ENCODE data around the gene ABR.

DNA sequence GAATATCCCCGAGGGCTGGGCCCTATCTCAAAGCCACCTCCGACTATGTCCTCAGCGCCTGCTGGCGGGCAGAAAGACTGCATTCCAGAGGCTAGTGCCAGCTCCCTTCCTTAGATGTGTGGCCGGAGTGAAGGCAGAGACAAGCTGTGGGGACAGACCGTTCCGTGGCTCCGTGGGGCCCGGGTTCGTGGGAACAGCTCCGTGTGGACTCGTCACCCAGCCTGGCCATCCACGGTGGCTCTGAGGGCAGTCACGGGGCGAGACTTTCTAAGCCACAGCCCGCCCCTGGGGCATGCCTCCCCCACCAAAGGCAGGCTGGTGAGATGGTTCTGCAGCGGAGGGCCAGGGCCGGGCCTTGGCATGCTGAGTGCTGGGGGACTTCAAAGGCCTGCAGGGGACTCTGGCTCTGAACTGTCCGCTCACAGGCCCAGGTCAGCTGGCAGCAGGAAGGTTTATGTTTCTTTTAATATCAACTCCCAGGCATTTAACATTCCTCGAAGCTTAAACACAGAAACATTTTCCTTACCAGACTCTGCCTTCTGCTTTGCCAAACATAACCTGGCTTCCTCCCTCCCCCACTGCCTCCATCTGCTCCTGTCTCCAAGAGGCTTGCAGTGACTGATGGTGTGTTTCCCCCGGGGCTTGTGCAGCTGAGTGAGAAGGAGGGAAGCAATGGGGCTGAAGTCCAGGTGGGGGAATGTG is 132.5 kb downstream of the ABR start:
- no peak for TF ChIP-seq POLR2A (IDR thresholded peaks at IDR 0.05)
- TF ChIP-seq, protein P1, sequence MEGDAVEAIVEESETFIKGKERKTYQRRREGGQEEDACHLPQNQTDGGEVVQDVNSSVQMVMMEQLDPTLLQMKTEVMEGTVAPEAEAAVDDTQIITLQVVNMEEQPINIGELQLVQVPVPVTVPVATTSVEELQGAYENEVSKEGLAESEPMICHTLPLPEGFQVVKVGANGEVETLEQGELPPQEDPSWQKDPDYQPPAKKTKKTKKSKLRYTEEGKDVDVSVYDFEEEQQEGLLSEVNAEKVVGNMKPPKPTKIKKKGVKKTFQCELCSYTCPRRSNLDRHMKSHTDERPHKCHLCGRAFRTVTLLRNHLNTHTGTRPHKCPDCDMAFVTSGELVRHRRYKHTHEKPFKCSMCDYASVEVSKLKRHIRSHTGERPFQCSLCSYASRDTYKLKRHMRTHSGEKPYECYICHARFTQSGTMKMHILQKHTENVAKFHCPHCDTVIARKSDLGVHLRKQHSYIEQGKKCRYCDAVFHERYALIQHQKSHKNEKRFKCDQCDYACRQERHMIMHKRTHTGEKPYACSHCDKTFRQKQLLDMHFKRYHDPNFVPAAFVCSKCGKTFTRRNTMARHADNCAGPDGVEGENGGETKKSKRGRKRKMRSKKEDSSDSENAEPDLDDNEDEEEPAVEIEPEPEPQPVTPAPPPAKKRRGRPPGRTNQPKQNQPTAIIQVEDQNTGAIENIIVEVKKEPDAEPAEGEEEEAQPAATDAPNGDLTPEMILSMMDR (IDR thresholded peaks at IDR 0.05): no peak
